SK-N-SH (cell line): ENCODE measurements around the gene SPDYE1.

ENCODE experiments used
- CTCF ChIP-seq: fragments of 200-600 bp; sonication (generic); IDR thresholded peaks from 2 replicates; pipeline ENCODE4 v1.6.1; 2017; ENCODE audit warnings: antibody characterized with exemption, mild to moderate bottlenecking, moderate library complexity
- EZH2phosphoT487 ChIP-seq: fragments of 200-600 bp; sonication (generic); IDR thresholded peaks from 2 replicates; pipeline ENCODE4 v1.6.1; 2017; ENCODE audit warnings: low read depth, mixed run types, mild to moderate bottlenecking, antibody characterized with exemption, moderate library complexity, borderline replicate concordance
- GATA2 ChIP-seq: sonication (generic); formaldehyde crosslinking; IDR thresholded peaks from 2 replicates; pipeline ENCODE4 v1.5.0; 2020; ENCODE audit warnings: mild to moderate bottlenecking, missing genetic modification reagents
- JUND ChIP-seq: IDR thresholded peaks from 2 replicates; pipeline ENCODE4 v1.4.0; 2012
- NFIC ChIP-seq: IDR thresholded peaks from 2 replicates; pipeline ENCODE4 v1.4.0; 2012; ENCODE audit warnings: borderline replicate concordance
- POLR2AphosphoS5 ChIP-seq: IDR thresholded peaks from 2 replicates; pipeline ENCODE4 v1.6.1; 2012; ENCODE audit warnings: low read depth, low read length
- SIN3A ChIP-seq: IDR thresholded peaks from 2 replicates; pipeline ENCODE4 v1.6.1; 2012; ENCODE audit warnings: low read depth, mild to moderate bottlenecking, low read length, moderate library complexity, borderline replicate concordance
- USF2 ChIP-seq: fragments of 150-350 bp; IDR thresholded peaks from 2 replicates; pipeline ENCODE4 v1.6.1; 2017; ENCODE audit warnings: antibody characterized with exemption, low read length, low read depth, borderline replicate concordance
- YY1 ChIP-seq: IDR thresholded peaks from 2 replicates; pipeline ENCODE4 v1.4.0; 2012; ENCODE audit warnings: low read depth, mild to moderate bottlenecking

- TF ChIP-seq SIN3A (no peak), YY1 (no peak), CTCF (no peak), GATA2 (no peak), USF2 (no peak), JUND (no peak), EZH2phosphoT487 (no peak), POLR2AphosphoS5 (no peak), NFIC (no peak)
Observed at GRCh38 chr7:44057849-44058758, 60.4 kb downstream of the SPDYE1 start.
